ENCODE measurements around the gene MCFD2. TPM values are rescaled to one million over a fixed set of nuclear protein-coding genes. Genes with fewer than 3 reads are reported as not detected.

Gene MCFD2
- total RNA-seq (2014; rRNA removed; shearing (Covaris generic)): 199 and 365 TPM in 2 replicates

GRCh38 chr2:46915281-46915810, at the start of gene MCFD2:
Gene MCFD2, minus strand, starts transcription at chr2:46915806. Its CDS starts 6,635 bp downstream, at chr2:46909171.
- DNase-seq (ENCODE audit: low read depth): peak; percentile 48

- peak; percentile 72 for DNase-seq (ENCODE audit: low read depth)
Measured at GRCh38 chr2:46964835-46965560, 49.4 kb upstream of the MCFD2 start.

- peak; percentile 95 for DNase-seq (ENCODE audit: low read depth)
Measured at GRCh38 chr2:46963941-46964673, 48.5 kb upstream of the MCFD2 start.

- DNase-seq (ENCODE audit: low read depth): peak; percentile 9
Measured at GRCh38 chr2:46963210-46963609, 47.6 kb upstream of the MCFD2 start.

GRCh38 chr2:46962751-46963150, 47.1 kb upstream of the MCFD2 start:
- no peak for DNase-seq (ENCODE audit: low read depth)

GRCh38 chr2:46960618-46961017, 45.0 kb upstream of the MCFD2 start:
- DNase-seq (ENCODE audit: low read depth): no peak

- DNase-seq (ENCODE audit: low read depth): no peak
Measured at GRCh38 chr2:46958431-46959017, 42.9 kb upstream of the MCFD2 start.

GRCh38 chr2:46956981-46957531, 41.5 kb upstream of the MCFD2 start:
- DNase-seq (ENCODE audit: low read depth): no peak

- no peak for DNase-seq (ENCODE audit: low read depth)
Measured at GRCh38 chr2:46955764-46956163, 40.2 kb upstream of the MCFD2 start.

- DNase-seq (ENCODE audit: low read depth): peak; percentile 97
Measured at GRCh38 chr2:46954951-46955571, 39.5 kb upstream of the MCFD2 start.

- DNase-seq (ENCODE audit: low read depth): no peak
Measured at GRCh38 chr2:46952171-46952570, 36.6 kb upstream of the MCFD2 start.

- no peak for DNase-seq (ENCODE audit: low read depth)
Measured at GRCh38 chr2:46951290-46952064, 35.9 kb upstream of the MCFD2 start.

GRCh38 chr2:46950314-46950713, 34.7 kb upstream of the MCFD2 start:
- DNase-seq (ENCODE audit: low read depth): no peak

- DNase-seq (ENCODE audit: low read depth): no peak
Measured at GRCh38 chr2:46947841-46948240, 32.2 kb upstream of the MCFD2 start.

GRCh38 chr2:46945671-46946070, 30.1 kb upstream of the MCFD2 start:
- DNase-seq (ENCODE audit: low read depth): no peak

- DNase-seq (ENCODE audit: low read depth): no peak
Measured at GRCh38 chr2:46943881-46944798, 28.5 kb upstream of the MCFD2 start.

- DNase-seq (ENCODE audit: low read depth): no peak
Measured at GRCh38 chr2:46942891-46943626, 27.5 kb upstream of the MCFD2 start.

- DNase-seq (ENCODE audit: low read depth): peak; percentile 27
Measured at GRCh38 chr2:46942143-46942526, 26.5 kb upstream of the MCFD2 start.

Data from M059J (cell line).